ENCODE measurements around the gene BRCA1.
A peak's percentile ranks its signal among the peaks of the same experiment; 100 is the strongest.
"Not testable (repeated sequence)": the region's sequence is repeated elsewhere in the genome, so short reads cannot be mapped to it uniquely, and the experiment has no call there.

Gene BRCA1

DNA sequence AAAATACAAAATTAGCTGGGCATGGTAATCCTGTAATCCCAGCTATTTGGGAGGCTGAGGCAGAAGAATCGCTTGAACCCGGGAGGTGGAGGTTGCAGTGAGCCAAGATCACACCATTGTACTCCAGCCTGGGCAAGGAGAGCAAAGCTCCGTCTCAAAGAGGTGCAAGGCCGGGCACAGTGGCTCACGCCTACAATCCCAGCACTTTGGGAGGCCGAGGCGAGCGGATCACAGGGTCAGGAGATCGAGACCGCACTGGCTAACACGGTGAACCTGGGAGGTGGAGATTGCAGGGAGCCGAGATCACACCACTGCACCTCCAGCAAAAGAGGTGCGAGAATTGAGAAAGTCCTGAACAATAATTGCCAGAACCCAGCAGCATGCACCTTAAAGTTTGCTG is 124.3 kb downstream of the BRCA1 start:
- not testable (repeated sequence) for DNase-seq (ENCODE audit: low spot score)

DNA sequence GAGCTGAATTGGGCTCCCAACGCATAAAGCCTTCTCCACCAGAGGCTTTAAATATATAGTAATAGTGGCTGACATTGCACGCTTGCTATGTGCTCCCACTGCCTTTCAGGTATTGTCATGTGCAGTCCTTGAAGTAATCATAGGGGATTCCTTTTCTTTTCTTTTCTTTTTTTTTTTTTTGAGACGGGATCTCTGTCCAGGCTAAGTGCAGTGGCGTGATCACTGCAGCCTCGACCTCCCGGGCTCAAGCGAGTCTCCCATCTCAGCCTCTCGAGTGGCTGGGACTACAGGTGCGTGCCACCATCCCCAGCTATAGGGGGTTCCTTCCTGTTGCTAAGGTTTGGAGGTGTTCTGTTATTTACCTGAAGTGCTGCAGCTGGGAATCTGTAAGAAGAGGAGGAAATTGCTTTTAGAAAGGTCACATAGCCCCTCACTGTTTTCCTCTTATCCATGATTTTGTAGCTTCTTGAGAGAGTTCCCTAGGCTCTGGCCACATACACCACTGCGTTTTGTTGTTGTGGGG is 126.1 kb downstream of the BRCA1 start:
- no peak for DNase-seq (ENCODE audit: low spot score)

DNA sequence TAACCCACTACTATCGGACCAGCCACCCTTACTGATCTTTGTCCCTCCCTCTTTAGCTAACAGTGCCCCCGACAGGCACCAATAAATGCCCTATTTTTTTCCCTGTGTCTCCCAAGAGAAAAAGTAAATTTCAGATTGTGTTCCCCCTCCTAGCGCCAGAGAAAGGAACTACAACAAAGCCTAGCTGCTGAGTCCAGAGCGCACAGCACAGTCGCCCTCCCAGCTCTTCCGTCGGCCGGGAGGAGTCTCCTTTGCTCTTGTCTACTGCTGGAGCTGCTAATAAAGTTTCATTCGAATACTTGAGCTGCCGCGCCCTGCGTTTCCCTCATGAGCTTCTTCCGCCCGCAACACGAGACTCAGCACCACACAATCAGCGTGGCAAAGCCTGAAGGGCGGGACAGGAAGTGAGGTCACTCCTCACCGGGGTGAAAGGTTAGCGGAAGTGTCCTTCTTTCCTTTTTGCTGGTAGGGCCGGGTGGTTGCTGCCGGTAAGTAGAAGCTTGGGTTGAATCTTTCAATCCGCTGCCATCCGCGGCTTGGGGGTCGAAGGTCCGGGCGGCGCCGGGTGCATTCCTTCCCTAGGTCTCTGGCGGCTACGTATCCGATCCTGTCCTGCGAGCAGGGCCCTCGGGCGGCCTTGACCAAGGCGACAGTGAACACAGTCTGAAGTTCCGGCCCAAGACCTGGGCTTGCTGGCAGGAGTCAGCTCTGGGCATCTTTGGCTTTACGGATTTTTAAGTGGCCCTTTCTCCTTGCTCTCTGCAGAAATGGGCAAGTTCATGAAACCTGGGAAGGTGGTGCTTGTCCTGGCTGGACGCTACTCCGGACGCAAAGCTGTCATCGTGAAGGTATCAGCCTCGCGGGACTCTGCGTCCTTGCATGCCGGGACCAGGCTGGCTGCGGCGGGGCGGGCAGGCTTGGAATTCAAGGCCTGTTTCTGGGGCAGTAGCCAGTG is 126.9 kb downstream of the BRCA1 start, which contains the start of gene RPL27:
Gene RPL27, plus strand, starts transcription at position 436 of the 955 bp plus-strand sequence. Its CDS starts 332 bp downstream, at position 768.
- peak; percentile 97 for DNase-seq (ENCODE audit: low spot score)

- no peak for DNase-seq (ENCODE audit: low spot score)
Measured at GRCh38 chr17:42997390-42997983, 127.7 kb downstream of the BRCA1 start.
